Esophagus squamous epithelium (tissue), 4 donors: ENCODE measurements around the gene SMIM5.

ENCODE experiments used
- POLR2A ChIP-seq, 4 donors: fragments of 450-650 bp; IDR thresholded peaks; one replicate each; pipeline ENCODE4 v1.6.1; 2017; ENCODE audit warnings: antibody characterized with exemption in 4 of 4, mild to moderate bottlenecking in 4 of 4, moderate library complexity in 3 of 4
- TF ChIP-seq, protein P1 (sequence below), 6 experiments: fragments of 450-650 bp in 4 of 6; fragments of 200-600 bp in 2 of 6; sonication (generic) in 2 of 6; IDR thresholded peaks; one replicate each; pipeline ENCODE4 v1.5.1; 2016 to 2019; ENCODE audit warnings: antibody characterized with exemption in 6 of 6, mild to moderate bottlenecking in 4 of 6, moderate library complexity in 4 of 6

DNA sequence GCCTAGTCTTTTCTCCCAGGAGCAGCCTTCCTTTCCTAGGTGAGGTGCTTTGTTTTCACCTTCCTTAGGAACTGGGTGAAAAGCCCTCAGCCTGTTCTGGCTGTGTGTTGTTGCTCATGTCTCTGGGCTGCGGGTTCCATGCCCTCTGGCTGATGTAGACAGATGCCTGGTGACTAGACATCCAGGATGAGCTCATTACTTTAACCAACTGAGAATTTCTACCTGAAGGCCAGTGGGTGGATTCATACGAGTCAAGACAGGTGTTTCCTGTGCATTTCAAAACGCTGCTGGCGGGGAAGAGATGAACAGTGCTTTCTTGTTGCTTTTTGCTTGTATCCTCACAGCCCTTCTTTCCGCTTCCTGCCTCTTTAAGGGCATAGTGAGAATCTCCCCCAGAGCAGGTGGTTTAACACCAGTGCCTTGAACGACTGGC lies 56.2 kb downstream of the SMIM5 start:
- TF ChIP-seq, protein P1, sequence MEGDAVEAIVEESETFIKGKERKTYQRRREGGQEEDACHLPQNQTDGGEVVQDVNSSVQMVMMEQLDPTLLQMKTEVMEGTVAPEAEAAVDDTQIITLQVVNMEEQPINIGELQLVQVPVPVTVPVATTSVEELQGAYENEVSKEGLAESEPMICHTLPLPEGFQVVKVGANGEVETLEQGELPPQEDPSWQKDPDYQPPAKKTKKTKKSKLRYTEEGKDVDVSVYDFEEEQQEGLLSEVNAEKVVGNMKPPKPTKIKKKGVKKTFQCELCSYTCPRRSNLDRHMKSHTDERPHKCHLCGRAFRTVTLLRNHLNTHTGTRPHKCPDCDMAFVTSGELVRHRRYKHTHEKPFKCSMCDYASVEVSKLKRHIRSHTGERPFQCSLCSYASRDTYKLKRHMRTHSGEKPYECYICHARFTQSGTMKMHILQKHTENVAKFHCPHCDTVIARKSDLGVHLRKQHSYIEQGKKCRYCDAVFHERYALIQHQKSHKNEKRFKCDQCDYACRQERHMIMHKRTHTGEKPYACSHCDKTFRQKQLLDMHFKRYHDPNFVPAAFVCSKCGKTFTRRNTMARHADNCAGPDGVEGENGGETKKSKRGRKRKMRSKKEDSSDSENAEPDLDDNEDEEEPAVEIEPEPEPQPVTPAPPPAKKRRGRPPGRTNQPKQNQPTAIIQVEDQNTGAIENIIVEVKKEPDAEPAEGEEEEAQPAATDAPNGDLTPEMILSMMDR (IDR thresholded peaks at IDR 0.05): no peak
- TF ChIP-seq POLR2A (IDR thresholded peaks at IDR 0.05): peak in 1 of 4 donors; percentile 22
